GM23338 (cell line): ENCODE measurements around the gene ERF. TPM values are rescaled to one million over a fixed set of nuclear protein-coding genes. Genes with fewer than 3 reads are reported as not detected.

Experiments
- ATAC-seq: fragments of 200-7000 bp; cut with Tn5 transposase; 3 replicates; pipeline ENCODE4 v1.9.1; 2020
- DNase-seq: peaks from one replicate; pipeline ENCODE4 v3.0.0-alpha.2; 2015; ENCODE audit warnings: low spot score
- H2AFZ ChIP-seq: fragments of 200-600 bp; sonication (generic); 2 replicates; pipeline ENCODE4 v1.8.0; 2016; ENCODE audit warnings: antibody characterized with exemption, mild to moderate bottlenecking, moderate library complexity
- H3F3A ChIP-seq: fragments of 200-600 bp; sonication (generic); replicated peaks from 2 replicates; pipeline ENCODE4 v1.8.0; 2017; ENCODE audit warnings: antibody characterized with exemption, mixed run types, low read depth
- H3K27ac ChIP-seq: fragments of 200-600 bp; sonication (generic); 2 replicates; pipeline ENCODE4 v1.6.1; 2016; ENCODE audit warnings: low read depth
- H3K27me3 ChIP-seq: fragments of 200-600 bp; sonication (generic); 2 replicates; pipeline ENCODE4 v1.8.0; 2016; ENCODE audit warnings: mild to moderate bottlenecking, mixed run types, moderate library complexity; ENCODE audit not compliant: insufficient read depth
- H3K36me3 ChIP-seq: fragments of 200-600 bp; sonication (generic); 2 replicates; pipeline ENCODE4 v1.8.0; 2016; ENCODE audit warnings: mild to moderate bottlenecking; ENCODE audit not compliant: insufficient read depth
- H3K4me1 ChIP-seq: fragments of 200-600 bp; sonication (generic); 2 replicates; pipeline ENCODE4 v1.8.0; 2016; ENCODE audit warnings: mild to moderate bottlenecking, moderate library complexity; ENCODE audit not compliant: insufficient read depth
- H3K4me2 ChIP-seq: fragments of 200-600 bp; sonication (generic); 2 replicates; pipeline ENCODE4 v1.7.1; 2017; ENCODE audit warnings: mixed run types
- H3K4me3 ChIP-seq: fragments of 200-600 bp; sonication (generic); 2 replicates; pipeline ENCODE4 v1.6.1; 2016; ENCODE audit warnings: mixed run types
- H3K79me2 ChIP-seq: fragments of 200-600 bp; sonication (generic); replicated peaks from 2 replicates; pipeline ENCODE4 v1.8.0; 2017; ENCODE audit warnings: mild to moderate bottlenecking; ENCODE audit not compliant: insufficient read depth
- H3K9me2 ChIP-seq: fragments of 200-600 bp; sonication (generic); 2 replicates; pipeline ENCODE4 v1.8.0; 2017; ENCODE audit not compliant: insufficient read depth
- H4K20me1 ChIP-seq: fragments of 200-600 bp; sonication (generic); replicated peaks from 2 replicates; pipeline ENCODE4 v1.8.0; 2017; ENCODE audit warnings: mild to moderate bottlenecking; ENCODE audit not compliant: insufficient read depth
- H3K27ac Mint-ChIP-seq: 2 replicates; pipeline ENCODE4 v1.8.0; 2020; ENCODE audit warnings: inconsistent platforms, mild to moderate bottlenecking, moderate library complexity, mixed read lengths
- H3K27me3 Mint-ChIP-seq: 3 replicates; pipeline ENCODE4 v1.8.0; 2022; ENCODE audit warnings: low read depth, mild to moderate bottlenecking, moderate library complexity, mixed read lengths, inconsistent platforms; ENCODE audit not compliant: insufficient read depth, poor library complexity
- H3K36me3 Mint-ChIP-seq: 3 replicates; pipeline ENCODE4 v1.8.0; 2021; ENCODE audit warnings: low read depth, mild to moderate bottlenecking, inconsistent platforms, moderate library complexity, mixed read lengths
- H3K4me1 Mint-ChIP-seq: 3 replicates; pipeline ENCODE4 v1.8.0; 2020; ENCODE audit warnings: mild to moderate bottlenecking, inconsistent platforms, mixed read lengths
- H3K4me3 Mint-ChIP-seq: 3 replicates; pipeline ENCODE4 v1.8.0; 2021; ENCODE audit warnings: moderate library complexity, mild to moderate bottlenecking, inconsistent platforms, mixed read lengths
- H3K9me3 Mint-ChIP-seq: 3 replicates; pipeline ENCODE4 v1.8.0; 2020; ENCODE audit warnings: moderate library complexity, mild to moderate bottlenecking, inconsistent platforms, mixed read lengths
- CREB1 ChIP-seq: fragments of 250-450 bp; sonication (Bioruptor Pico); IDR thresholded peaks from 2 replicates; pipeline ENCODE4 v1.5.0; 2020; ENCODE audit warnings: low read depth, mild to moderate bottlenecking, moderate library complexity
- CTCF ChIP-seq, 2 experiments: fragments of 200-600 bp in 1 of 2; sonication (generic) in 1 of 2; conservative IDR thresholded peaks; 2 replicates each; pipeline versions ENCODE4 v1.5.1 to v1.6.1; 2016 to 2017; ENCODE audit warnings: antibody characterized with exemption in 2 of 2, low read depth in 2 of 2, mild to moderate bottlenecking in 2 of 2, moderate library complexity in 1 of 2
- EZH2 ChIP-seq: fragments of 200-600 bp; sonication (generic); IDR thresholded peaks from one replicate; pipeline ENCODE4 v1.8.0; 2017; ENCODE audit warnings: antibody characterized with exemption, mild to moderate bottlenecking, low read depth; ENCODE audit not compliant: unreplicated experiment
- JUNB ChIP-seq: IDR thresholded peaks from one replicate; pipeline ENCODE4 v1.6.1; 2016; ENCODE audit warnings: antibody characterized with exemption; ENCODE audit not compliant: unreplicated experiment
- POLR2AphosphoS5 ChIP-seq: IDR thresholded peaks from 2 replicates; pipeline ENCODE4 v1.6.1; 2016; ENCODE audit warnings: antibody characterized with exemption, low read depth
- REST ChIP-seq: IDR thresholded peaks from one replicate; pipeline ENCODE4 v1.6.1; 2018; ENCODE audit warnings: antibody characterized with exemption; ENCODE audit not compliant: unreplicated experiment
- ZNF114 ChIP-seq: fragments of 250-450 bp; sonication (Bioruptor Pico); IDR thresholded peaks from 2 replicates; pipeline ENCODE4 v1.5.0; 2020; ENCODE audit warnings: mild to moderate bottlenecking, moderate library complexity
- ZNF331 ChIP-seq: fragments of 250-450 bp; sonication (Bioruptor Pico); IDR thresholded peaks from 2 replicates; pipeline ENCODE4 v1.5.0; 2020; ENCODE audit warnings: low read depth, mild to moderate bottlenecking, moderate library complexity
- polyA plus RNA-seq: library from polyadenylated mRNA; unstranded; fragments of >200 nt; fragmentation: Nextera tagmentation; extraction: Ambion mirVana; gene quantifications from 2 replicates; pipeline ENCODE4 v1.2.1, GENCODE V29; 2016
- total RNA-seq: library from RNA; depleted of rRNA; stranded (reverse); fragments of >200 nt; shearing (Covaris generic); gene quantifications from 2 replicates; pipeline ENCODE4 v1.2.3, GENCODE V29; 2014

The ERF gene
- total and polyA plus RNA-seq, 2 experiments from 2014 or later: 29.4 to 49.4 TPM

- peaks cover 10% of the 10 kb centered on the region; the same call in 2 of the 3 replicates for H3K36me3 Mint-ChIP-seq
- Histone ChIP-seq H4K20me1 (no peaks in the 10 kb centered on the region; the same call in 1 of the 2 replicates), H3K9me2 (no peaks in the 10 kb centered on the region), H3K4me3 (no peak overlapping the region), H3K27ac (0 out of 2 replicates have a peak overlapping the region, but pooled peaks have one; percentile 59), H3K4me2 (peak overlapping the region; percentile 38; the same call in 1 of the 2 replicates), H3K79me2 (peaks cover 21% of the 10 kb centered on the region), H3F3A (peaks cover 13% of the 10 kb centered on the region), H2AFZ (no peak overlapping the region), H3K4me1 (peaks cover 39% of the 10 kb centered on the region), H3K36me3 (no peaks in the 10 kb centered on the region), H3K27me3 (no peaks in the 10 kb centered on the region)
- H3K27me3 Mint-ChIP-seq: peaks cover 22% of the 10 kb centered on the region
- no peak for TF ChIP-seq ZNF331 (CRISPR knock-in tag)
- DNase-seq: no peak
- H3K9me3 Mint-ChIP-seq: no peaks in the 10 kb centered on the region; the same call in 2 of the 3 replicates
- H3K27ac Mint-ChIP-seq: no peak overlapping the region
- H3K4me3 Mint-ChIP-seq: peak overlapping the region; percentile 17; the same call in 1 of the 3 replicates
- H3K4me1 Mint-ChIP-seq: peaks cover 38% of the 10 kb centered on the region
- no peak for ATAC-seq
Measured at GRCh38 chr19:42246922-42247639, 7.8 kb downstream of the ERF start.

GRCh38 chr19:42246143-42246921 lies 8.6 kb downstream of the ERF start:
- Mint-ChIP-seq H3K4me1 (peaks cover 34% of the 10 kb centered on the region), H3K4me3 (no peak overlapping the region), H3K27me3 (peaks cover 18% of the 10 kb centered on the region), H3K27ac (no peak overlapping the region), H3K36me3 (peaks cover 6% of the 10 kb centered on the region; the same call in 1 of the 3 replicates), H3K9me3 (no peaks in the 10 kb centered on the region; the same call in 2 of the 3 replicates)
- Histone ChIP-seq H3K79me2 (peaks cover 22% of the 10 kb centered on the region), H3K36me3 (no peaks in the 10 kb centered on the region), H3K27ac (peak overlapping the region; percentile 59; the same call in 1 of the 2 replicates), H3K9me2 (no peaks in the 10 kb centered on the region), H3K4me2 (peak overlapping the region; percentile 38; the same call in 1 of the 2 replicates), H3K4me3 (no peak overlapping the region), H2AFZ (no peak overlapping the region), H4K20me1 (peaks cover 5% of the 10 kb centered on the region; the same call in 1 of the 2 replicates), H3F3A (peaks cover 13% of the 10 kb centered on the region), H3K27me3 (no peaks in the 10 kb centered on the region), H3K4me1 (peaks cover 37% of the 10 kb centered on the region)
- ATAC-seq: peak; percentile 0; the same call in 2 of the 3 replicates
- peak; percentile 88 for DNase-seq
- TF ChIP-seq CTCF (conservative IDR thresholded peaks at IDR 0.05; ENCODE audit: low read depth in 2 of 2): peak; percentile 60 to 84
- TF ChIP-seq REST: no peak
- no peak for TF ChIP-seq CREB1 (CRISPR knock-in tag)
- TF ChIP-seq JUNB: no peak
- peak; percentile 46 for TF ChIP-seq POLR2AphosphoS5
- no peak for TF ChIP-seq ZNF114
- TF ChIP-seq EZH2: no peak
